Neuronal stem cell (in vitro differentiated cells): ENCODE data around the gene LYST.

ENCODE experiments used
- DNase-seq: peaks from one replicate; pipeline ENCODE4 v3.0.0-alpha.2; 2013; ENCODE audit warnings: low spot score
- H2AFZ ChIP-seq: one replicate; pipeline ENCODE4 v1.6.1; 2013; ENCODE audit warnings: mild to moderate bottlenecking, low read length, inconsistent platforms
- H2AK5ac ChIP-seq: 2 replicates; pipeline ENCODE4 v1.6.1; 2013; ENCODE audit warnings: low read depth, mild to moderate bottlenecking, inconsistent platforms, low read length, moderate library complexity, mixed read lengths
- H2BK120ac ChIP-seq: 2 replicates; pipeline ENCODE4 v1.6.1; 2013; ENCODE audit warnings: low read depth, mild to moderate bottlenecking, inconsistent platforms, low read length, moderate library complexity, mixed read lengths
- H2BK12ac ChIP-seq: one replicate; pipeline ENCODE4 v1.6.1; 2013; ENCODE audit warnings: low read length, inconsistent platforms
- H2BK15ac ChIP-seq: 2 replicates; pipeline ENCODE4 v1.6.1; 2013; ENCODE audit warnings: mild to moderate bottlenecking, low read length, inconsistent platforms, mixed read lengths
- H2BK5ac ChIP-seq: one replicate; pipeline ENCODE4 v1.6.1; 2013; ENCODE audit warnings: inconsistent platforms, mild to moderate bottlenecking, low read length, moderate library complexity
- H3K14ac ChIP-seq: one replicate; pipeline ENCODE4 v1.6.1; 2013; ENCODE audit warnings: low read length, inconsistent platforms
- H3K18ac ChIP-seq: 2 replicates; pipeline ENCODE4 v1.6.1; 2013; ENCODE audit warnings: low read length, inconsistent platforms
- H3K23ac ChIP-seq: 2 replicates; pipeline ENCODE4 v1.6.1; 2013; ENCODE audit warnings: low read depth, mild to moderate bottlenecking, mixed read lengths, low read length, inconsistent platforms; ENCODE audit not compliant: poor library complexity
- H3K27ac ChIP-seq: replicated peaks from 3 replicates; pipeline ENCODE4 v1.5.1; 2013; ENCODE audit warnings: low read length, inconsistent platforms
- H3K27me3 ChIP-seq, 3 experiments: 2 replicates each; pipeline ENCODE4 v1.6.1; 2013; ENCODE audit warnings: low read length in 3 of 3, mild to moderate bottlenecking in 2 of 3, inconsistent platforms in 1 of 3, low read depth in 1 of 3, mixed read lengths in 1 of 3, moderate library complexity in 1 of 3; ENCODE audit not compliant: control insufficient read depth in 3 of 3, insufficient read depth in 3 of 3
- H3K36me3 ChIP-seq, 2 donors: replicated peaks in 1 of 2; 2 replicates each; pipeline ENCODE4 v1.6.1; 2013; ENCODE audit warnings: low read length in 2 of 2; ENCODE audit not compliant: control insufficient read depth in 2 of 2, insufficient read depth in 2 of 2
- H3K4ac ChIP-seq: 2 replicates; pipeline ENCODE4 v1.6.1; 2013; ENCODE audit warnings: inconsistent platforms, mild to moderate bottlenecking, low read length, moderate library complexity
- H3K4me1 ChIP-seq, 2 donors: 1 replicate in 1 of 2; 2 replicates in 1 of 2; pipeline ENCODE4 v1.6.1; 2013; ENCODE audit warnings: low read length in 2 of 2, low read depth in 1 of 2; ENCODE audit not compliant: control insufficient read depth in 2 of 2, insufficient read depth in 1 of 2
- H3K4me2 ChIP-seq: one replicate; pipeline ENCODE4 v1.6.1; 2013; ENCODE audit warnings: mild to moderate bottlenecking, low read length, inconsistent platforms; ENCODE audit not compliant: insufficient read depth, poor library complexity, severe bottlenecking
- H3K4me3 ChIP-seq, 2 donors: 2 replicates each; pipeline ENCODE4 v1.5.1; 2013; ENCODE audit warnings: low read length in 2 of 2, mild to moderate bottlenecking in 2 of 2, inconsistent platforms in 1 of 2, moderate library complexity in 1 of 2
- H3K79me1 ChIP-seq: one replicate; pipeline ENCODE4 v1.6.1; 2013; ENCODE audit warnings: low read depth, mild to moderate bottlenecking, inconsistent platforms, low read length, moderate library complexity
- H3K9ac ChIP-seq: one replicate; pipeline ENCODE4 v1.6.1; 2013; ENCODE audit warnings: mild to moderate bottlenecking, low read depth, low read length, inconsistent platforms; ENCODE audit not compliant: poor library complexity
- H3K9me3 ChIP-seq, 2 donors: replicated peaks in 1 of 2; 2 replicates each; pipeline versions ENCODE3 to v1.6.1; 2013; ENCODE audit warnings: low read length in 2 of 2, mild to moderate bottlenecking in 2 of 2, inconsistent platforms in 1 of 2, low read depth in 1 of 2, mixed read lengths in 1 of 2, moderate library complexity in 1 of 2; ENCODE audit not compliant: control insufficient read depth in 2 of 2, insufficient read depth in 1 of 2
- H4K8ac ChIP-seq: one replicate; pipeline ENCODE4 v1.6.1; 2013; ENCODE audit warnings: low read depth, mild to moderate bottlenecking, inconsistent platforms, low read length, moderate library complexity
- H4K91ac ChIP-seq: one replicate; pipeline ENCODE4 v1.6.1; 2013; ENCODE audit warnings: low read length, low read depth, mild to moderate bottlenecking, inconsistent platforms; ENCODE audit not compliant: poor library complexity
- WGBS, 2 donors: extraction: QIAGEN DNeasy Blood & Tissue Kit; methylation state at CpG; one replicate each; pipeline ENCODE4 v1.1.7; 2013; ENCODE audit warnings: missing lambda C conversion rate in 2 of 2, mixed read lengths in 1 of 2; ENCODE audit not compliant: insufficient read length in 2 of 2, insufficient replicate concordance in 1 of 2; ENCODE audit errors: extremely low coverage in 2 of 2; 5-methylcytosine and 5-hydroxymethylcytosine counted together

LYST gene

DNA sequence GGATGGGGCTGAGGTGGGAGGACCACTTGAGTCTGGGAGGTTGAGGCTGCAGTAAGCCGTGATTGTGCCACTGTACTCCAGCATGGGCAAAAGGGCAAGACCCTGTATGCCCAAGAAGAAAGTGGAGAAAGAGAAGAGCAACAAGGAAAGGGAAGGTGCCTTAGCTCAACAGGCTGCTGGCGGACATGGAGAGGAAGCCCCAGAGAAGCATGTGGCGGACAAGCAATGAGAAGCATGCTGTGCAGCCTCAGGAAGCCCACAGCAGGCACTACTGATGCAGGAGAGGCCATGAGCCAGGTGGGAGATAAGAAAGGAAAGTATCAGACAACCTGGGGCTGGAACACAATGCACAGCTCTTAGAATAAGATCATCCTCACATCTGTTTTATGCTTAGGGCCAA is 184.5 kb downstream of the LYST start:
- Histone ChIP-seq H3K27ac (no peak overlapping the region), H3K14ac (no peak overlapping the region), H3K79me1 (no peaks in the 10 kb centered on the region), H3K23ac (no peak overlapping the region), H3K4me2 (no peak overlapping the region), H3K36me3 (no peaks in the 10 kb centered on the region), H4K91ac (no peak overlapping the region), H3K27me3 (no peaks in the 10 kb centered on the region), H3K4me1 (peaks cover 0 to 3% of the 10 kb centered on the region in 2 donors), H2AK5ac (no peak overlapping the region), H2BK15ac (no peak overlapping the region), H4K8ac (no peak overlapping the region), H3K4ac (no peak overlapping the region), H3K18ac (peak overlapping the region; percentile 52), H3K9ac (peak overlapping the region; percentile 36), H3K9me3 (no peaks in the 10 kb centered on the region), H3K4me3 (no peak overlapping the region), H2BK120ac (no peak overlapping the region), H2BK5ac (no peak overlapping the region), H2BK12ac (no peak overlapping the region), H2AFZ (no peak overlapping the region)
- WGBS, 2 donors = no CpG with 5 or more reads among the region's 3 CpGs
- DNase-seq = no peak

DNA sequence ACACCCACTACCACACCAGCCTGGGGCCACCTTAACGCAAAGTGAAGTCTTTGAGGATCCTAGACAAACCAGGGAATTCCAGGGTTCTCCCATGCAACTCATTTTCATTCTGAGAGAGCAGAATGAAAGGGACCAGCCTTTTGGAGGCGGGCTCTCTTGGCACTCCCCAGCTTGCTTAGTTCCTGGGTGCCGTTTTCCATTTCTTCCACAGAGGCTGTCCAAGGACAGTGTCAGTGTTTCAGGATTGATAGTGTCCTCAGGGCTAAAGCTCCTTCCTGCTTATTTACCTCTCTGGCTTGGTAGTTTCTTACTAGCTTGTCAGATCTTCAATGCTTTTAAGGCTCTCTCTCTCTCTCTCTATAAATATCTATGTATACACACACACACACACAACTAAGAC is 187.1 kb downstream of the LYST start:
- Histone ChIP-seq H3K4ac (no peak overlapping the region), H2AK5ac (no peak overlapping the region), H3K27ac (no peak overlapping the region), H3K18ac (no peak overlapping the region), H3K14ac (no peak overlapping the region), H4K91ac (no peak overlapping the region), H3K4me1 (peaks cover 0 to 3% of the 10 kb centered on the region in 2 donors), H2BK5ac (no peak overlapping the region), H3K4me2 (no peak overlapping the region), H3K4me3 (no peak overlapping the region), H2BK120ac (no peak overlapping the region), H3K79me1 (no peaks in the 10 kb centered on the region), H4K8ac (no peak overlapping the region), H2BK15ac (no peak overlapping the region), H3K27me3 (no peaks in the 10 kb centered on the region), H3K9ac (no peak overlapping the region), H3K23ac (no peak overlapping the region), H3K9me3 (peaks cover 2 to 20% of the 10 kb centered on the region in 2 donors), H2AFZ (peak overlapping the region; percentile 57), H2BK12ac (no peak overlapping the region), H3K36me3 (no peaks in the 10 kb centered on the region)
- no peak for DNase-seq
- no CpG with 5 or more reads among the region's 3 CpGs for WGBS, 2 donors

DNA sequence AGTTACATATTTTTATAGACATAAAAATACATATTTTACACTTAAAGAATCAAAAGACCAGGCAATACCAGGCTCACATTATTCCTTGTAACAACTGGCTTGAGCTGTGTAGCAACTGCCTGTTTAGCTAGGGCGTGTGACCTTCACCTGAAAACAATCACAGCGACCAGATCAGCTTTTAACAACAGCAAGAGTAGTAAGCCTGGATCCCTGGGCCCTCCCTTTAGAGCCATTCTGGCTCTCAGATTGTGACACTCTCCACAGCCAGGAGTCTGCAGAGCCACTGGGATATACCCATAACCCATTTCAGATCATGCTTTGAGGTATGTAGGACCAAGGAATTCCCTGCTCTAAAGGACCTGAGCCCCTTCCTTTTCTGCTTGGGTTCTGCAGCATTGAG is 187.7 kb downstream of the LYST start:
- no peak overlapping the region for H3K14ac ChIP-seq
- H3K23ac ChIP-seq = no peak overlapping the region
- H3K27me3 ChIP-seq = no peaks in the 10 kb centered on the region
- H3K9ac ChIP-seq = no peak overlapping the region
- H2AK5ac ChIP-seq = no peak overlapping the region
- no peak overlapping the region for H4K91ac ChIP-seq
- H3K4me2 ChIP-seq = no peak overlapping the region
- H4K8ac ChIP-seq = no peak overlapping the region
- H3K4me1 ChIP-seq = peaks cover under 1 to 3% of the 10 kb centered on the region in 2 donors
- H2AFZ ChIP-seq = no peak overlapping the region
- no peak overlapping the region for H2BK5ac ChIP-seq
- H2BK120ac ChIP-seq = no peak overlapping the region
- H2BK12ac ChIP-seq = no peak overlapping the region
- no peak for DNase-seq
- no peak overlapping the region for H2BK15ac ChIP-seq
- H3K27ac ChIP-seq = no peak overlapping the region
- H3K36me3 ChIP-seq = no peaks in the 10 kb centered on the region
- H3K79me1 ChIP-seq = no peaks in the 10 kb centered on the region
- peaks cover 2 to 25% of the 10 kb centered on the region in 2 donors for H3K9me3 ChIP-seq
- no peak overlapping the region for H3K4ac ChIP-seq
- no peak overlapping the region for H3K18ac ChIP-seq
- no peak overlapping the region for H3K4me3 ChIP-seq
- WGBS, 2 donors = no CpG with 5 or more reads among the region's 2 CpGs

DNA sequence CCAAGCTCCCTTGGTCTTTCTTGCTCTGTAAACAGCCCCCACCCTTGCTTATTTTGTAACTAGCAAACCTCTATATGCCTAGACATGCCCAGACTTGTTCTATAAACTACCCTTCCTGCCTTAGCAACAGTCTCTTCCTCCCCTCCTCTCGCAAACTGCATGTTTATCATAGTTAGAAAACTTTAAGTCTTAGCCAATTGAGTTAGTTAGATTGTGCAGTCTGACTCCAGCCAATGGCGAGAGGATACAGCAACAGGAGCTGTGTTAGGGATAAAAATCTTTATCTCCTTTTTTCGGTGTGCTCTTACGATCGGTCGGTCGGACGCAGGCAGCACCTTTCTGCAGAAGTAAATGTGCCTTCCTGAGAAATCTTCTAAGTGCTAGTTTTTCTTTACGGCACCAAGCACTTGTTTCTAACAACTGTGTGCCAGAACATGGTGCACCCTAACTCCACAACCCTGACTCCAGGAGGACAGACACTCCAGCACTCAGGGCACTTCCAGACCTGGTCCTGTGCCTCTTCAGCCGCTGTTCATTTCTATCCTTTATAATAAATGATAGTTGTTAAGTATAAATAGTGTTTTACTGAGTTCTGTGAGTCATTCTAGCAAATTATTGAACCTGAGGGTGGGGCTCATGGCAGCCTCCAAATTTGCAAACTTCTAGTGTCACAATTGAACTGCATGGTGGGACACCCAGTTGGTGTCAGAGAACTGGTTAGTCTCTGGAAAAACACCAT is 191.4 kb downstream of the LYST start:
- peaks cover 6 to 41% of the 10 kb centered on the region in 2 donors for H3K9me3 ChIP-seq
- no peak overlapping the region for H4K8ac ChIP-seq
- no peak overlapping the region for H2BK12ac ChIP-seq
- H3K14ac ChIP-seq = no peak overlapping the region
- H3K4me2 ChIP-seq = no peak overlapping the region
- H3K27ac ChIP-seq = no peak overlapping the region
- H2AK5ac ChIP-seq = no peak overlapping the region
- no peak for DNase-seq
- no peaks in the 10 kb centered on the region for H3K36me3 ChIP-seq
- H3K18ac ChIP-seq = no peak overlapping the region
- no peak overlapping the region for H3K4ac ChIP-seq
- WGBS, 2 donors = no CpG with 5 or more reads among the region's 10 CpGs
- H3K79me1 ChIP-seq = no peaks in the 10 kb centered on the region
- H2BK5ac ChIP-seq = no peak overlapping the region
- H3K4me3 ChIP-seq = no peak overlapping the region
- no peak overlapping the region for H2BK120ac ChIP-seq
- H2AFZ ChIP-seq = no peak overlapping the region
- no peak overlapping the region for H4K91ac ChIP-seq
- H3K23ac ChIP-seq = no peak overlapping the region
- no peaks in the 10 kb centered on the region for H3K27me3 ChIP-seq
- H3K9ac ChIP-seq = no peak overlapping the region
- H2BK15ac ChIP-seq = no peak overlapping the region
- H3K4me1 ChIP-seq = peaks cover 3 to 4% of the 10 kb centered on the region in 2 donors
